PC-3 (cell line): Measurements from ENCODE around the gene PDCD1LG2. TPM values are rescaled to one million over a fixed set of nuclear protein-coding genes. Genes with fewer than 3 reads are reported as not detected.
A peak's percentile ranks its signal among the peaks of the same experiment; 100 is the strongest.

ENCODE experiments used
- ATAC-seq: fragments of 200-7000 bp; cut with Tn5 transposase; 2 replicates; pipeline ENCODE4 v1.9.1; 2020; ENCODE audit warnings: mild to moderate bottlenecking, moderate library complexity
- BruUV-seq: library from RNA; stranded (reverse); fragments of 400-500 nt; replicated peaks from 2 replicates; lab custom pipeline; 2021; lab: Mats Ljungman, UMichigan
- CTCF ChIA-PET: fragments of 300-600 bp; sonication (Branson Sonifier 250); formaldehyde crosslinking; loops from one replicate; lab custom pipeline; 2022; ENCODE audit warnings: antibody characterized with exemption; lab: Charles Lee
- POLR2A ChIA-PET: fragments of 300-600 bp; sonication (Branson Sonifier 250); formaldehyde crosslinking; loops from one replicate; lab custom pipeline; 2022; ENCODE audit warnings: antibody characterized with exemption; ENCODE audit not compliant: unreplicated experiment; lab: Charles Lee
- DNase-seq: peaks from one replicate; pipeline ENCODE4 v3.0.0-alpha.2; 2015
- H2AFZ ChIP-seq: fragments of 300-600 bp; sonication (generic); 2 replicates; pipeline ENCODE4 v1.6.0; 2016; ENCODE audit warnings: antibody characterized with exemption, low read length
- H3F3A ChIP-seq: fragments of 300-600 bp; sonication (generic); one replicate; pipeline ENCODE4 v1.6.0; 2017; ENCODE audit warnings: antibody characterized with exemption, low read length, control low read depth, mild to moderate bottlenecking; ENCODE audit not compliant: unreplicated experiment
- H3K27ac ChIP-seq: fragments of 300-600 bp; sonication (generic); 2 replicates; pipeline ENCODE4 v1.5.1; 2016; ENCODE audit warnings: mild to moderate bottlenecking, low read length
- H3K27me3 ChIP-seq: fragments of 300-600 bp; sonication (generic); 2 replicates; pipeline ENCODE4 v1.6.1; 2016; ENCODE audit warnings: low read length, mixed read lengths
- H3K36me3 ChIP-seq: fragments of 300-600 bp; sonication (generic); 2 replicates; pipeline ENCODE4 v1.6.1; 2016; ENCODE audit warnings: low read depth, mixed run types, low read length, mixed read lengths
- H3K4me1 ChIP-seq: fragments of 300-600 bp; sonication (generic); 2 replicates; pipeline ENCODE4 v1.5.1; 2016; ENCODE audit warnings: low read length; ENCODE audit not compliant: insufficient read depth
- H3K4me2 ChIP-seq: fragments of 300-600 bp; sonication (generic); 2 replicates; pipeline ENCODE4 v1.6.0; 2016; ENCODE audit warnings: low read length
- H3K4me3 ChIP-seq: fragments of 300-600 bp; sonication (generic); 2 replicates; pipeline ENCODE4 v1.5.1; 2016; ENCODE audit warnings: mild to moderate bottlenecking, low read length, mixed read lengths
- H3K79me2 ChIP-seq: fragments of 300-600 bp; sonication (generic); 2 replicates; pipeline ENCODE4 v1.6.1; 2017; ENCODE audit warnings: low read length, mixed read lengths
- H3K9ac ChIP-seq: fragments of 300-600 bp; sonication (generic); 2 replicates; pipeline ENCODE4 v1.6.0; 2016; ENCODE audit warnings: mild to moderate bottlenecking, low read length
- H3K9me2 ChIP-seq: fragments of 300-600 bp; sonication (generic); replicated peaks from 2 replicates; pipeline ENCODE4 v1.6.1; 2016; ENCODE audit warnings: mixed run types, low read length, mixed read lengths
- H3K9me3 ChIP-seq: fragments of 300-600 bp; sonication (generic); 2 replicates; pipeline ENCODE4 v1.6.1; 2016; ENCODE audit warnings: low read length, mixed read lengths
- H4K20me1 ChIP-seq: fragments of 300-600 bp; sonication (generic); 2 replicates; pipeline ENCODE4 v1.6.1; 2016; ENCODE audit warnings: low read length, mixed read lengths
- CTCF ChIP-seq: fragments of 300-600 bp; sonication (generic); conservative IDR thresholded peaks from 2 replicates; pipeline ENCODE4 v1.5.1; 2017; ENCODE audit warnings: antibody characterized with exemption, low read depth, mild to moderate bottlenecking, low read length
- EZH2 ChIP-seq: fragments of 300-600 bp; sonication (generic); IDR thresholded peaks from one replicate; pipeline ENCODE4 v1.6.1; 2017; ENCODE audit warnings: antibody characterized with exemption, mild to moderate bottlenecking, low read length; ENCODE audit not compliant: unreplicated experiment
- EZH2phosphoT487 ChIP-seq: fragments of 300-600 bp; sonication (generic); IDR thresholded peaks from 2 replicates; pipeline ENCODE4 v1.6.1; 2018; ENCODE audit warnings: mild to moderate bottlenecking, antibody characterized with exemption, low read length, borderline replicate concordance
- intact Hi-C: fragments of 100-400 bp; cut with micrococcal nuclease; formaldehyde crosslinking; loops from 2 replicates; pipeline ENCODE4 v1.9.0; 2023
- total RNA-seq: library from RNA; depleted of rRNA; stranded (reverse); fragments of >200 nt; gene quantifications from 2 replicates; pipeline ENCODE4 v1.2.3, GENCODE V29; 2014

PDCD1LG2 gene
- total RNA-seq, 1 experiment from 2014 or later: 1.4 TPM

- Histone ChIP-seq H3K27me3 (no peaks in the 10 kb centered on the region), H3K9ac (no peak overlapping the region), H3K36me3 (no peaks in the 10 kb centered on the region), H4K20me1 (no peaks in the 10 kb centered on the region), H3K4me3 (no peak overlapping the region), H3K27ac (no peak overlapping the region), H3F3A (no peaks in the 10 kb centered on the region), H3K9me3 (no peaks in the 10 kb centered on the region), H3K79me2 (no peaks in the 10 kb centered on the region), H3K4me2 (no peak overlapping the region), H2AFZ (no peak overlapping the region), H3K4me1 (peaks cover 8% of the 10 kb centered on the region), H3K9me2 (no peaks in the 10 kb centered on the region)
- TF ChIP-seq EZH2phosphoT487: no peak
- TF ChIP-seq CTCF: no peak
- TF ChIP-seq EZH2: no peak
- no TSS peak for BruUV-seq
- CTCF ChIA-PET: no interaction called here
- DNase-seq: no peak
- ATAC-seq: no peak
- POLR2A ChIA-PET: no interaction called here
- intact Hi-C loops: no loop called here
Measured at GRCh38 chr9:5577225-5577624, 66.9 kb downstream of the PDCD1LG2 start.

GRCh38 chr9:5578018-5578697 is 67.8 kb downstream of the PDCD1LG2 start:
- H3K4me2 ChIP-seq: peak overlapping the region; percentile 21; the same call in 1 of the 2 replicates
- POLR2A ChIA-PET: no interaction called here
- H3F3A ChIP-seq: no peaks in the 10 kb centered on the region
- TF ChIP-seq CTCF: no peak
- no peak for TF ChIP-seq EZH2phosphoT487
- no peaks in the 10 kb centered on the region for H3K79me2 ChIP-seq
- peaks cover 14% of the 10 kb centered on the region for H3K4me1 ChIP-seq
- H4K20me1 ChIP-seq: no peaks in the 10 kb centered on the region
- no peak overlapping the region for H2AFZ ChIP-seq
- no peak overlapping the region for H3K27ac ChIP-seq
- H3K9ac ChIP-seq: no peak overlapping the region
- H3K27me3 ChIP-seq: no peaks in the 10 kb centered on the region
- intact Hi-C loops: no loop called here
- CTCF ChIA-PET: no interaction called here
- DNase-seq: no peak
- no peaks in the 10 kb centered on the region for H3K36me3 ChIP-seq
- H3K9me2 ChIP-seq: no peaks in the 10 kb centered on the region
- ATAC-seq: no peak
- no peaks in the 10 kb centered on the region for H3K9me3 ChIP-seq
- H3K4me3 ChIP-seq: no peak overlapping the region
- BruUV-seq: no TSS peak

- Histone ChIP-seq H3K27me3 (no peaks in the 10 kb centered on the region), H3K79me2 (no peaks in the 10 kb centered on the region), H3K4me1 (peaks cover 18% of the 10 kb centered on the region), H4K20me1 (no peaks in the 10 kb centered on the region), H3K27ac (no peak overlapping the region), H3F3A (no peaks in the 10 kb centered on the region), H3K9ac (no peak overlapping the region), H3K9me2 (no peaks in the 10 kb centered on the region), H3K36me3 (no peaks in the 10 kb centered on the region), H3K4me3 (no peak overlapping the region), H3K9me3 (no peaks in the 10 kb centered on the region), H3K4me2 (peak overlapping the region; percentile 21; the same call in 1 of the 2 replicates), H2AFZ (no peak overlapping the region)
- POLR2A ChIA-PET: no interaction called here
- DNase-seq (peak; percentile 63), ATAC-seq (peak; percentile 42; the same call in 1 of the 2 replicates)
- no TSS peak for BruUV-seq
- intact Hi-C loops: no loop called here
- TF ChIP-seq EZH2 (no peak), CTCF (no peak), EZH2phosphoT487 (no peak)
- CTCF ChIA-PET: no interaction called here
Measured at GRCh38 chr9:5578698-5579085, 68.4 kb downstream of the PDCD1LG2 start.
